Measurements from ENCODE around the gene AMN.

Gene AMN

DNA sequence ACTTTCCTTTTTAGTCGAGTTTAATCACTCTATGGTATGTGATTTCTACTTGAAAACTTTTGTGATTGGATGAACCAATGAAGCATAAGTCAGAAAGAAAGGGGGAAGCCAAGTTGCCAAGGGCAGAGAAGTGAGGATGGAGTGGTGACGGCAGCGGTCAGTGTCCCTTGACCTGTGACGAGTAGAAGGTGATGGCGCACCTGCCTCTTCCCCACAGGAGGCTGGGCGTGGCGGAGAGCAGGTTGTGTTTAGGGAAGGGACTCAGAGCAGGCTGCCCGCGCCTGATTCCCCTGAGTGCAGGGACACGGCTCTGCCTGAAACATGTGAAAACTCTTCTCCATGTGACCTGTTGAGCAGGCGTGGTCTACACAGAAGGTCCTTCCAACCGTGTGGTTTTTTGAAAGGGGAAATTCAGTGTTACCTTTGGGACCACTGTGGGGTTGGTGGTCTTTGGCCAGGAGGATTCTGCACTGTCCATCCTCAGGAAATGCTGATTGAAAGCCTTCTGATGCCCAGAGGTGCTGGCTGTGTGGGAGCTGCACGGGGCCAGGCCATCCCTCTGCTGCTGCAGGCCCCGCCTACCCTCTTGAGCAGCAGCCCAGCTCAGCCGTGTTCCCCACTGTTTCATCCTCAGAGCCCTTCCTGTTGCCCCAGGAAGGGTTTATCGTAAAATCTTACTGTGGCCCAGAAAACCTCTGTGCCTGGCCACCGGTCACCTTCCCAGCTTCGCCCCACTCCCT, 23.5 kb upstream of the AMN start:
- DNase-seq (ENCODE audit: low read depth in 4 of 4, low spot score in 1 of 4), result no peak

DNA sequence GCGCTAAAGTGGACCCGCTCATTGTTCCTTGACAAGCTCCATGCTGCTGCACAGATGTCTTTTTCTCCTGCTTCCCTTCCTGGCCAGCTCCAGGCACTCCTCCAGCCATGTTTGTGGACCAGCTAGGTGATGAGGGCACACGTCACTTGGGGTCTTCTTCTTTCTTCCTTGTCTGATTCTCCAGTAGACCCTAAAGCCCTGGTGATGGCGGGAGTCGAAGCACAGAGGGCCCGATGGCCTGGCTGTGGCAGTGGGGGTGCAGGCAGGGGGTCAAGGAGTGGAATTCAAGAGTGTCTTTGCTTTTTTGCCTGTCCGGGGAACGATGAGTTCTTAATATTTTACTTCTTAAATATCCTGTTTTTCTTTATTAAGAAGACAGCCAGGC, 23.0 kb upstream of the AMN start:
- no peak for DNase-seq (ENCODE audit: low read depth in 4 of 4, low spot score in 1 of 4)

DNA sequence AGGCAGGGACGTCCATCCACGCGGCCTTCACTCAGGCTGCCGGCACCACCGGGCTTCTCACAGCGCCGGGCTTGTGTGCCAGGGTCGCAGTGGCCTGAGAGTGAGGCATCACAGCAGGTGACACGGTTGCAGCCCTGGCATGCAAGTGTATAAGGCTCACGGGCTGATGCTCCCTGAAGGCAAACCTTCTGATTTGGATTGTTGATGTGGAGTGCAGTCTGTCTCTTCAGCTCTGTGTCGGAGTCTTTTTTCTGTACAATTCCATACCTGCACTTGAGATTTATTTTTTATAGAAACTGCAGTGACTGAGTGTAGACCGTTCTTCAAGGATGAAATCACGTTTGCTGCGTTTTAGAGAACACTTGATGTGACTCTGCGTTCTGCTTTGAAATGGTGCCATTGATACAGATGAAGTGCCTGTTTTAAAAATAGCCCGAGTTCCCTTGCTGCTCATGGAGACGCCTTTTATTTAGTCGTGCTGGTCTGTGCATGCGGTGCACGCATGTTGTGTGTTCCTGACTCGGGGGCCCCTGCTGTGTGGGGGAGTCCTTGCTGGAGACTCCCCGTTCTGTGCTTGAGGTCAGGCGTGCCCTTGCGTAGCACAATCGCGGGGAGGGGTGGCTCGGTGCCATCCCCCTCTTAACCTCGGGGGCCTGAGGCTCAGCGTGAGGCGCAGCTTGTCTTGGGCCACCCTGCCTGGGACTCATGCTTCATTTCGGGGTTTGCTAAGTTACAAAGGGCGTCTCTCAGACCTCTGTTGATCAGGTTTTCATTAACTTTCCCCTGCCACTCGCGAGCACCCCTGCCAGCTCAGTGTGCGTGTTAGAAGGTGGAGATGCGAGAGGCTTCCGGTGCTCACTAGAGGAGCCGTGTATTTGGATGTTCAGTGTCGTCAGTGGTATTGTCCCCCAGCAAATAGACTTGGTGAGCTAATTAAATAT, 21.6 kb upstream of the AMN start:
- no peak for DNase-seq (ENCODE audit: low read depth in 4 of 4, low spot score in 1 of 4)

DNA sequence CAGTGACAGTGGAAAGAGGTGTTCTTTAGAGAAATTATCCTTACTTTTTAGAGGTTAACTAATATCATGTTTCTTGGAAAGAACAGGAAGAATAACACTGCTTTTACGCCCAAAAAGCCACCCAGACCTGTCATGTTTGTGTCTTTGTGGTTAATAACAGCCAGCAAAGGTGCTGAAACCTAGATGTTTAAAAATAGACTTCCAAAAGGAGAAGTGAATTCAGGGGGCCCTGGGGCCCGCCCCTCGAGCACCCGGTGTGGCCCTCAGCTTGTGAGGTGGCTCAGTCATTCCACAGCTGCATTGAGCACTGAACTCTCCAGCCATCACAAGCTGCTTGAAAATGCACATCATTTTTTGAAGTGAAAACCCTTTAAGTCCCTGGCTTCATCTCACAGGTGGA, 20.8 kb upstream of the AMN start:
- no peak for DNase-seq (ENCODE audit: low read depth in 4 of 4, low spot score in 1 of 4)

DNA sequence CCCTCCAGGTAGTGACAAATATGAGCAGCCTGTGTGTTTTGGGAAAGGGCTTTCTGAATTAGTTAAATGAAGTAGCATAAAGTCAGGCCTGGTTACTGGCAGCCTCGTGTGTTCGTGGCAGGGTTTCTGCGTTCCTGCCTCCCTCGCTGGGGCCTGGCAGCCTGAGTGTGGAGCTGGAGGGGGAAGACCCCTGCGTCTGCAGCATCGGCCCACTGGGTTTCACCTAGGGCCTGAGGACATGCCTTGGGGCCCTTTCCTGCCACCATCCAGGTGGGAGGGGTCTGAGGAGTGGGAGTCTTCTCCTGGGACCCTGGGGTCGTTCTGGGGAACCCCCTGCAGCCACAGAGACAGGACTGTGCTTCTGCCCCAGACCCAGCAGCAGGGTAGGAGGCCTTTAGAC, 20.4 kb upstream of the AMN start:
- DNase-seq (ENCODE audit: low read depth in 4 of 4, low spot score in 1 of 4), result no peak

DNA sequence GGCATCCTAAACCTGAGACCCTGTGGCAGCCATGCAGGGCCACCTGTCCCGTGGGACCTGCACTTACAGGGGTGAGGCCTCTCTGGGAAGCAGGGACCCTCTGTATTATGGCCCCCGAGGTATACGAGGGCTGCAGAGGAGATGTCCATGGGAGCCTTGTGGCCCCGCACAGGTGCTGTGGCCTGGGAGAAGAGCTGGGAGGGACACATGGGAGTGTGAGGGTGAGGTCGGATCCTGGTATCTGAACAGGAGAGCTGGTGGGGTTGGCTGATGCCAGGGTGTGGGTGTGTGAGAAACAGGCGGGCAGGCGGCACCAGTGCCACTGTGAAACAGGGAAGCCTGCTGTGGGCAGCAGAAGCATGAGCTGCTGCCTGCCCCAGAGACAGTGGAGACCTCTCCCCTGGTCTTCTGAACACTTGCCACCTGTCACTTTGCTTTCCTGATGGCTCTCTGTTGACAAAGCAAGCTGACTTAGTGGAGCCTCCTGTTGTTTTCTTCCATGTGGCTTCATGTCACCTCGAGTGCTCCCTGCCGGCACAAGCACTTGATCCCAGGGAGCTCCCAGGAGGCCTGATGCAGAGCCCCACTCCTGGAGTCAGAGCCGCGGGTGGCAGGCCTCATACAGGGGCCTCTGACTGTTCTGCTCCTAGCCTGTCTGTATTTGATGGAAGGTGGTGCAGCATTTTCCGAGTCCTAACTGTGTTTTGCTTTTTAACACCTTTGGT, 19.8 kb upstream of the AMN start:
- DNase-seq (ENCODE audit: low read depth in 4 of 4, low spot score in 1 of 4), result no peak

DNA sequence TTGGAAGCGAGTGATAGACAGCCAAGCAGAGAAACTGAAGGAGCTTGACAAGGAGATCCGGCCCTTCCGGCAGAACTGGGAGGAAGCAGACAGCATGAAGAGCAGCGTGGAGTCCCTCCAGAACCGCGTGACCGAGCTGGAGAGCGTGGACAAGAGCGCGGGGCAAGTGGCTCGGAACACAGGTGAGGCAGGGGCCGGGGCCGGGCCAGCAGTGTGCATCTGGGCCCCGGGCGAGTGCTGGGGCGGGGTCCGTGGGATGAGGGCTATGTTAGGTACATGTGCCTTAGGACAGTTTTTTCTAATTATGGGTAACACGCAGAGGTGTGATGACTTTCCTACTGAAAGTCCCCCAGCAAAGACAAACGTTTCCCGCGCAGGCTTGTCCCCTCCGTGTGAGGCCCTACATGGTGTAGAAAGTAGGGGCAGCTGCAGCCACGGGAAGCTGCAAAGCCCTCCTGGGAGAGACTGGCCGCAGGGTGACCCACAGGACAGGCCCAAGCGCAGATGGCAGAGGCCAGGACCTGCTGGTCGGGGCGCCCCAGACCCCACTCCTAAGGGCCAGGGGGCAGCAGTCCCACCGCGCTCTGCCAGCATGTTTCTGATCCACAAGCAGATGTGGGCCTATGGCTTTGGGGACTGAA, 19.1 kb upstream of the AMN start:
- DNase-seq (ENCODE audit: low read depth in 4 of 4, low spot score in 1 of 4), result no peak

GRCh38 chr14:102903889-102904512, 18.5 kb upstream of the AMN start:
- DNase-seq (ENCODE audit: low read depth in 4 of 4, low spot score in 1 of 4), result no peak

DNA sequence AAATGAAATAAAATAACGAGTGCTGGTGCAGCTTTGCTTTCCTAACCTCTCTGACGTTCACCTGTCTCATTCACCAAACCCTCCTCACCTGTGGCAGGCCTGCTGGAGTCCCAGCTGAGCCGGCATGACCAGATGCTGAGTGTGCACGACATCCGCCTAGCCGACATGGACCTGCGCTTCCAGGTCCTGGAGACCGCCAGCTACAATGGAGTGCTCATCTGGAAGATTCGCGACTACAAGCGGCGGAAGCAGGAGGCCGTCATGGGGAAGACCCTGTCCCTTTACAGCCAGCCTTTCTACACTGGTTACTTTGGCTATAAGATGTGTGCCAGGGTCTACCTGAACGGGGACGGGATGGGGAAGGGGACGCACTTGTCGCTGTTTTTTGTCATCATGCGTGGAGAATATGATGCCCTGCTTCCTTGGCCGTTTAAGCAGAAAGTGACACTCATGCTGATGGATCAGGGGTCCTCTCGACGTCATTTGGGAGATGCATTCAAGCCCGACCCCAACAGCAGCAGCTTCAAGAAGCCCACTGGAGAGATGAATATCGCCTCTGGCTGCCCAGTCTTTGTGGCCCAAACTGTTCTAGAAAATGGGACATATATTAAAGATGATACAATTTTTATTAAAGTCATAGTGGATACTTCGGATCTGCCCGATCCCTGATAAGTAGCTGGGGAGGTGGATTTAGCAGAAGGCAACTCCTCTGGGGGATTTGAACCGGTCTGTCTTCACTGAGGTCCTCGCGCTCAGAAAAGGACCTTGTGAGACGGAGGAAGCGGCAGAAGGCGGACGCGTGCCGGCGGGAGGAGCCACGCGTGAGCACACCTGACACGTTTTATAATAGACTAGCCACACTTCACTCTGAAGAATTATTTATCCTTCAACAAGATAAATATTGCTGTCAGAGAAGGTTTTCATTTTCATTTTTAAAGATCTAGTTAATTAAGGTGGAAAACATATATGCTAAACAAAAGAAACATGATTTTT, 17.1 kb upstream of the AMN start:
- DNase-seq (ENCODE audit: low read depth in 4 of 4, low spot score in 1 of 4), result no peak

DNA sequence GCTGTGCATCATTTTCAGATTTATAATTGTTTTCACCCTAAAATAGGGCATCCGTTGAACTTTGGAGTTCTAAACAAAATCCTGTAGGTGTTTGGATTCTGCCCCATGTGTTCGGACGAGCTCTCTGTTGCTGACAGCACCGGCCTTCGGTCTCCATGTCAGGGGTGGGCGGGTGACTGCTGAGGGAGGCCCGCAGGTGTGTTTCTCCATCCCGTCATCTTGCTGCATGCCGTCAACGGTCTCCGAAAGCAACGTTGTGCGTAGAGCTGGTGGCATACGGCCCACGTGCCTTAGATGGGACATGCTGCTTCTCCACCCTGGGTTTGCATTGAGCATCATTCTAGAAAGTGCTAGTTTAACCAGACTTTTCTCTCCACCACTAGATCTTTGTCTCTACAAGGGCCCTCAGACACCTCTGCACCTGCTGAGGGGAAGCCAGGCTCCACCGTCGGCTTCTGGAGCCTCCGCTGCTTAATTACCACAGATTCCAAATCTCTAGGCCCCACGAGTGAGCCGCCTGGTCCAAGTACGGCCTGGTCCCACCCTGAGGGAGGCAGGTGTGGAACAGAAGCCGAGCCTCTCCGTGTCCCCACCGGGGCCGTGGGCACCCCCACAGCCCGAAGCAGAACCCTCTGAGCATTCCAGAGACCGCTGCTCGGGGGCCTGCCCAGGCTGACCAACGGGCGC, 15.7 kb upstream of the AMN start:
- DNase-seq (ENCODE audit: low read depth in 4 of 4, low spot score in 1 of 4), result no peak

GRCh38 chr14:102907303-102907844, 15.1 kb upstream of the AMN start:
- DNase-seq (ENCODE audit: low read depth in 4 of 4, low spot score in 1 of 4), result no peak

GRCh38 chr14:102907980-102908730, 14.3 kb upstream of the AMN start:
- no peak for DNase-seq (ENCODE audit: low read depth in 4 of 4, low spot score in 1 of 4)

- no peak for DNase-seq (ENCODE audit: low read depth in 4 of 4, low spot score in 1 of 4)
These were observed 13.6 kb upstream of the AMN start for GRCh38 chr14:102908766-102909455.

GRCh38 chr14:102909462-102909861, 13.0 kb upstream of the AMN start:
- DNase-seq (ENCODE audit: low read depth in 4 of 4, low spot score in 1 of 4), result no peak

GRCh38 chr14:102909911-102910310, 12.6 kb upstream of the AMN start:
- no peak for DNase-seq (ENCODE audit: low read depth in 4 of 4, low spot score in 1 of 4)

- DNase-seq (ENCODE audit: low read depth in 4 of 4, low spot score in 1 of 4), result no peak
These were observed 12.0 kb upstream of the AMN start for GRCh38 chr14:102910442-102910841.

DNA sequence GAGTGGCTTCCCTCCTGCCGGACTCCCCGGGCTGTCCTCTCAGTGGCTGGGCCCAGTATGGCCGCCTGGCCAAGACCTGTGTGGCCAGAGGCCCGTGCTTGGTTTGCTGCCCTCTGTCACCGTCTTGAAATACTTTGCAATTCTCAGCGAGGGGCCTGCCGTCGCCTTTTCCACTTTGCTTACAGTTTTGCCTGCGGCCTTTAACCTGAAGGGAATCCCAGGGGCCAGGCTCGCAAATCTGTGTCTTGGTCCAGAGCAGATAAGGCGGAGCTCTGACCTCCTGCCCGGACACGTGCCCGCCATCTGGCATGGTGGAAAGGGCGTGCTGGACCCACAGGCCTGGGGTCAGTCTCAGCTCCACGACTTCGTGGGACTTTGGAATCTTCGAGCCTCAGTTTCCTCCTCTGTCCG, 10.9 kb upstream of the AMN start:
- DNase-seq (ENCODE audit: low read depth in 4 of 4, low spot score in 1 of 4), result no peak
